Thyroid gland (tissue), 4 donors: ENCODE data around the gene MRRF. TPM values are rescaled to one million over a fixed set of nuclear protein-coding genes. Genes with fewer than 3 reads are reported as not detected.

Experiments used
- DNase-seq, 2 donors: peaks; one replicate each; pipeline ENCODE4 v3.0.0-alpha.2; 2019
- H3K27ac ChIP-seq, 3 donors: fragments of 200-600 bp; sonication (generic); 1 replicate in 2 of 3; 2 replicates in 1 of 3; pipeline ENCODE4 v1.5.1; 2016 to 2019; ENCODE audit warnings: mild to moderate bottlenecking in 1 of 3, moderate library complexity in 1 of 3
- H3K27me3 ChIP-seq: fragments of 200-600 bp; sonication (generic); one replicate; pipeline ENCODE4 v1.5.1; 2019
- H3K36me3 ChIP-seq, 2 donors: fragments of 200-600 bp; sonication (generic); one replicate each; pipeline ENCODE4 v1.5.1; 2016 to 2019
- H3K4me1 ChIP-seq, 2 donors: fragments of 200-600 bp; sonication (generic); one replicate each; pipeline ENCODE4 v1.5.1; 2017 to 2019
- H3K4me3 ChIP-seq, 3 donors: fragments of 200-600 bp; sonication (generic); replicated peaks in 1 of 3; 1 replicate in 2 of 3; 2 replicates in 1 of 3; pipeline ENCODE4 v1.5.1; 2016; ENCODE audit warnings: mild to moderate bottlenecking in 1 of 3
- H3K9me3 ChIP-seq: fragments of 200-600 bp; sonication (generic); one replicate; pipeline ENCODE4 v1.5.1; 2017
- POLR2A ChIP-seq, 2 donors: fragments of 450-650 bp; IDR thresholded peaks; one replicate each; pipeline ENCODE4 v1.6.1; 2017; ENCODE audit warnings: antibody characterized with exemption in 2 of 2, mild to moderate bottlenecking in 2 of 2, moderate library complexity in 1 of 2
- WGBS, 2 donors: methylation state at CpG; one replicate each; pipeline ENCODE4 v1.1.5; 2017; 5-methylcytosine and 5-hydroxymethylcytosine counted together
- intact Hi-C: fragments of 100-400 bp; cut with DNase I; formaldehyde crosslinking; loops from one replicate; pipeline ENCODE4 v1.15.1; 2023
- total RNA-seq, 4 donors: library from RNA; depleted of rRNA; stranded (reverse); fragments of >200 nt; gene quantifications; one replicate each; pipeline ENCODE4 v1.2.3, GENCODE V29; 2016
- TF ChIP-seq, protein P1 (sequence below), 6 experiments: fragments of 200-600 bp in 3 of 6; fragments of 450-650 bp in 3 of 6; sonication (generic) in 3 of 6; IDR thresholded peaks; one replicate each; pipeline ENCODE4 v1.5.1; 2016 to 2019; ENCODE audit warnings: antibody characterized with exemption in 6 of 6, mild to moderate bottlenecking in 2 of 6, inconsistent platforms in 1 of 6, moderate library complexity in 1 of 6

MRRF gene
- total RNA-seq, 4 donors from 2014 or later = 40.9 to 56.0 (median 52.0) TPM

- H3K4me1 ChIP-seq = peaks cover 0 to 16% of the 10 kb centered on the region in 2 donors
- H3K36me3 ChIP-seq = no peaks in the 10 kb centered on the region
- H3K4me3 ChIP-seq = no peak overlapping the region
- DNase-seq = no peak
- intact Hi-C loops = no loop called here
- WGBS, 2 donors = 83 to 100% methylated on average over 1 of the region's 1 CpG
- no peak overlapping the region for H3K27ac ChIP-seq
- TF ChIP-seq POLR2A (IDR thresholded peaks at IDR 0.05) = no peak
- TF ChIP-seq, protein P1, sequence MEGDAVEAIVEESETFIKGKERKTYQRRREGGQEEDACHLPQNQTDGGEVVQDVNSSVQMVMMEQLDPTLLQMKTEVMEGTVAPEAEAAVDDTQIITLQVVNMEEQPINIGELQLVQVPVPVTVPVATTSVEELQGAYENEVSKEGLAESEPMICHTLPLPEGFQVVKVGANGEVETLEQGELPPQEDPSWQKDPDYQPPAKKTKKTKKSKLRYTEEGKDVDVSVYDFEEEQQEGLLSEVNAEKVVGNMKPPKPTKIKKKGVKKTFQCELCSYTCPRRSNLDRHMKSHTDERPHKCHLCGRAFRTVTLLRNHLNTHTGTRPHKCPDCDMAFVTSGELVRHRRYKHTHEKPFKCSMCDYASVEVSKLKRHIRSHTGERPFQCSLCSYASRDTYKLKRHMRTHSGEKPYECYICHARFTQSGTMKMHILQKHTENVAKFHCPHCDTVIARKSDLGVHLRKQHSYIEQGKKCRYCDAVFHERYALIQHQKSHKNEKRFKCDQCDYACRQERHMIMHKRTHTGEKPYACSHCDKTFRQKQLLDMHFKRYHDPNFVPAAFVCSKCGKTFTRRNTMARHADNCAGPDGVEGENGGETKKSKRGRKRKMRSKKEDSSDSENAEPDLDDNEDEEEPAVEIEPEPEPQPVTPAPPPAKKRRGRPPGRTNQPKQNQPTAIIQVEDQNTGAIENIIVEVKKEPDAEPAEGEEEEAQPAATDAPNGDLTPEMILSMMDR (IDR thresholded peaks at IDR 0.05) = no peak
- H3K9me3 ChIP-seq = no peaks in the 10 kb centered on the region
- H3K27me3 ChIP-seq = no peaks in the 10 kb centered on the region
Measured at GRCh38 chr9:122376796-122377195, 112.1 kb downstream of the MRRF start.

DNA sequence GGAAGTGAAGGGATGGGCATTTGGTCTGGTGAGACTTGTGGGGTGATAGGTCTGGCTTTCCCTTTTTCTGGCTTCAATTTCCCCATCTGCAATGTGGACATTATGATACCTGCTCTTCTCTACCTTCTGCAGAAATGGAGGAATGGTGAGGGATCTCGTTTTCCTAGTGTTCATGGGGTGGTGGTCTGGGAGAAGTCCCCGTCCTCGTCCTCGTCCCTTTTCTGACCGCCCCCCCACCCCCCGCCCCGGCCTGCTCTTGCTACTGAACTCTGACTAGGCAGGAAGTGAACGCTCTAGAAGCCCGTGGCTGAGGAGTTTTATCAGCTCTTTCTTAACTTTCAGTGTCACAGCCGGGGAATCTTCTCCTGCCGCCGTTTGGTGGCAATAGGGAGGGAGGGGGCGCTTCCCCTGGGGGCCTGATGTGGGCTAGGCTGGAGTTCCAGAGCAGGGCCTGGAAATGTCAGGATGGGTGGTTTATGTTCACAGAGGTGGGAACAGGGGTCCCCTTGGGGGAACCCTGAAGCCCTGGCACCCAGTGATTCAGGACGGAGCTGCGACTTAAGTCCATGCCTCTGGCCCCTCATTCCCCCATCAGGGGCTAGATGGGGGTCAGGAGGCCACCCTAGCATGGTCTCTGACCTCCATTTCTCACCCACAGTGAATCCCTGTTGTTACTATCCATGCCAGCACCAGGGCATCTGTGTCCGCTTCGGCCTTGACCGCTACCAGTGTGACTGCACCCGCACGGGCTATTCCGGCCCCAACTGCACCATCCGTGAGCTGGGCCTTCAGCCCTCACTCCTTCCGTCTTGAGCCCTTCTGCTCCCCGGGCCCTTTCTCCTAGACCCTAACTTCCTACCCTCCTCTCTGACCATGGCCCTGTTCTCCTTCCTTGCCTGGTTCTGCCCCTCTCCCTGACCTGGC lies 112.8 kb downstream of the MRRF start:
- H3K4me3 ChIP-seq = no peak overlapping the region
- TF ChIP-seq, protein P1 (IDR thresholded peaks at IDR 0.05) = no peak
- TF ChIP-seq POLR2A (IDR thresholded peaks at IDR 0.05) = no peak
- WGBS, 2 donors = 70 to 76% methylated on average over 23 to 24 of the region's 24 CpGs
- DNase-seq = no peak
- no peaks in the 10 kb centered on the region for H3K27me3 ChIP-seq
- intact Hi-C loops = no loop called here
- no peaks in the 10 kb centered on the region for H3K9me3 ChIP-seq
- H3K4me1 ChIP-seq = peaks cover 0 to 16% of the 10 kb centered on the region in 2 donors
- H3K27ac ChIP-seq = no peak overlapping the region
- H3K36me3 ChIP-seq = no peaks in the 10 kb centered on the region

- Histone ChIP-seq H3K4me1 (peaks cover 0 to 16% of the 10 kb centered on the region in 2 donors), H3K27ac (no peak overlapping the region), H3K27me3 (no peaks in the 10 kb centered on the region), H3K36me3 (no peaks in the 10 kb centered on the region), H3K9me3 (no peaks in the 10 kb centered on the region), H3K4me3 (no peak overlapping the region)
- no peak for DNase-seq
- intact Hi-C loops = no loop called here
- WGBS, 2 donors = 94 to 100% methylated on average over 6 to 8 of the region's 8 CpGs
- TF ChIP-seq, protein P1 (IDR thresholded peaks at IDR 0.05) = no peak
- TF ChIP-seq POLR2A (IDR thresholded peaks at IDR 0.05) = no peak
Measured at GRCh38 chr9:122378236-122378635, 113.6 kb downstream of the MRRF start.

DNA sequence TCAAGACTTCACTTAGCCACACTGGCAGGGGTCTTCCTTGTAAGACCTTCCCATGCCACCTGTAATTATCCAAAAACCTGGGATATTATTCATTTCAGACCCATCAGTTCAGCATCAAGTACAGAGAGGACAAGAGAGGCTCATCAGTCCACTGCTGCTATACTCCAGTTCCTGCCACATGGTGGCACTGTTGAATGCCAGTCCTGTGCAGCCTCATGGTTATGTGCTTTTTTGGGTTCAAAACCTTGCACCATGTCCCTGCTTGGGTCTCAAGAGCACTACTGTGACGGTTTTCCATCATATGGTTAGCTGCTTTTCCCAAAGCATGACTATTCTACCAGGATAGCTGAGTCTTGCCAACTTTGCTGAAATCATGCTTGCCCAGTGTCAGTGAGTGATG lies 114.7 kb downstream of the MRRF start:
- WGBS, 2 donors = 38 to 70% methylated on average over 1 of the region's 1 CpG
- H3K36me3 ChIP-seq = no peaks in the 10 kb centered on the region

More for the DNA sequence above, 114.7 kb downstream of the MRRF start:
- intact Hi-C loops = no loop called here
- Histone ChIP-seq H3K27me3 (no peaks in the 10 kb centered on the region), H3K4me3 (no peak overlapping the region), H3K4me1 (peaks cover 0 to 16% of the 10 kb centered on the region in 2 donors), H3K9me3 (no peaks in the 10 kb centered on the region), H3K27ac (no peak overlapping the region)
- no peak for DNase-seq
- TF ChIP-seq POLR2A (IDR thresholded peaks at IDR 0.05) = no peak
- TF ChIP-seq, protein P1 (IDR thresholded peaks at IDR 0.05) = no peak
